KMS-11 (cell line): ENCODE results near the gene DDX31.

ENCODE experiments used
- H2AFZ ChIP-seq: fragments of 200-600 bp; sonication (generic); 2 replicates; pipeline ENCODE4 v1.6.1; 2016; ENCODE audit warnings: antibody characterized with exemption, mixed run types, low read depth
- H3K27ac ChIP-seq: fragments of 200-600 bp; sonication (generic); 2 replicates; pipeline ENCODE4 v1.6.1; 2016; ENCODE audit warnings: mild to moderate bottlenecking, mixed run types
- H3K27me3 ChIP-seq: fragments of 200-600 bp; sonication (generic); 2 replicates; pipeline ENCODE4 v1.6.1; 2017; ENCODE audit warnings: mild to moderate bottlenecking, low read depth, mixed run types, moderate library complexity; ENCODE audit not compliant: insufficient read depth
- H3K36me3 ChIP-seq: fragments of 200-600 bp; sonication (generic); 2 replicates; pipeline ENCODE4 v1.6.1; 2017; ENCODE audit warnings: mild to moderate bottlenecking, mixed run types; ENCODE audit not compliant: insufficient read depth
- H3K4me1 ChIP-seq: fragments of 200-600 bp; sonication (generic); 2 replicates; pipeline ENCODE4 v1.6.1; 2016; ENCODE audit warnings: mild to moderate bottlenecking, low read depth, mixed run types; ENCODE audit not compliant: poor library complexity, severe bottlenecking
- H3K4me2 ChIP-seq: fragments of 200-600 bp; sonication (generic); 2 replicates; pipeline ENCODE4 v1.7.0; 2016; ENCODE audit warnings: mild to moderate bottlenecking, mixed run types
- H3K4me3 ChIP-seq: fragments of 200-600 bp; sonication (generic); IDR thresholded peaks from 2 replicates; pipeline ENCODE4 v1.6.1; 2017; ENCODE audit warnings: low read depth, low read length, mixed read lengths; ENCODE audit not compliant: insufficient read depth
- H3K79me2 ChIP-seq: fragments of 200-600 bp; sonication (generic); 2 replicates; pipeline ENCODE4 v1.6.1; 2016; ENCODE audit warnings: low read depth, mixed run types; ENCODE audit not compliant: insufficient read depth
- H3K9ac ChIP-seq: fragments of 200-600 bp; sonication (generic); 2 replicates; pipeline ENCODE4 v1.6.1; 2016; ENCODE audit warnings: mild to moderate bottlenecking, mixed run types
- H4K20me1 ChIP-seq: fragments of 200-600 bp; sonication (generic); 2 replicates; pipeline ENCODE4 v1.6.1; 2016; ENCODE audit warnings: mild to moderate bottlenecking, mixed run types; ENCODE audit not compliant: insufficient read depth
- CTCF ChIP-seq: fragments of 200-600 bp; sonication (generic); conservative IDR thresholded peaks from 2 replicates; pipeline ENCODE4 v1.6.1; 2017; ENCODE audit warnings: low read depth, mild to moderate bottlenecking, antibody characterized with exemption, low read length, moderate library complexity, mixed read lengths

Gene DDX31

DNA sequence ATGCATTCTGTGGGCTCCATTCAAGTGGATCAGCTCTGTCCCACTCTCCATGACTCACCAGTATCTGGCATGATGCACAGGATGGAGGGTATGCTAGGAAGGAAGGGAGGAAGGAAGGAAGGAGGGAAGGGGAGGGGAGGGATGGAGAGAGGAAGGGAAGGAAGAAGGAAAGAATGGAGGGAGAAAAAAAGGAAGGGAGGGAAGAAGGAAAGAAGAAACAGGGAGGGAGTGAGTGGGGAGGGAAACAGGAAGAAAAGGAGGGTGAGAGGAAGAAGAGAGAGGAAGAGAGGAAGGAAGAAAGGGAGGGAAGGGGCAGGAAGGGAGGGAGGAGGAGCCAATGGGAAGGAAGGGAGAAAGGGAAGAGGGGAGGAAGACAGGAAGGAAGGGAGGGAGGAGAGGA, 92.7 kb downstream of the DDX31 start:
- Histone ChIP-seq H3K36me3 (no peaks in the 10 kb centered on the region), H2AFZ (no peak overlapping the region), H3K27ac (no peak overlapping the region), H3K79me2 (no peaks in the 10 kb centered on the region), H4K20me1 (no peaks in the 10 kb centered on the region), H3K9ac (no peak overlapping the region), H3K4me3 (no peak overlapping the region), H3K4me1 (no peaks in the 10 kb centered on the region), H3K27me3 (peaks cover 10% of the 10 kb centered on the region; the same call in 1 of the 2 replicates), H3K4me2 (no peak overlapping the region)
- TF ChIP-seq CTCF: no peak

GRCh38 chr9:132575811-132576210, 94.0 kb downstream of the DDX31 start:
- Histone ChIP-seq H3K4me2 (no peak overlapping the region), H3K27ac (no peak overlapping the region), H4K20me1 (no peaks in the 10 kb centered on the region), H3K79me2 (no peaks in the 10 kb centered on the region), H2AFZ (no peak overlapping the region), H3K9ac (no peak overlapping the region), H3K36me3 (no peaks in the 10 kb centered on the region), H3K27me3 (peaks cover 5% of the 10 kb centered on the region; the same call in 1 of the 2 replicates), H3K4me1 (no peaks in the 10 kb centered on the region), H3K4me3 (no peak overlapping the region)
- TF ChIP-seq CTCF: no peak

DNA sequence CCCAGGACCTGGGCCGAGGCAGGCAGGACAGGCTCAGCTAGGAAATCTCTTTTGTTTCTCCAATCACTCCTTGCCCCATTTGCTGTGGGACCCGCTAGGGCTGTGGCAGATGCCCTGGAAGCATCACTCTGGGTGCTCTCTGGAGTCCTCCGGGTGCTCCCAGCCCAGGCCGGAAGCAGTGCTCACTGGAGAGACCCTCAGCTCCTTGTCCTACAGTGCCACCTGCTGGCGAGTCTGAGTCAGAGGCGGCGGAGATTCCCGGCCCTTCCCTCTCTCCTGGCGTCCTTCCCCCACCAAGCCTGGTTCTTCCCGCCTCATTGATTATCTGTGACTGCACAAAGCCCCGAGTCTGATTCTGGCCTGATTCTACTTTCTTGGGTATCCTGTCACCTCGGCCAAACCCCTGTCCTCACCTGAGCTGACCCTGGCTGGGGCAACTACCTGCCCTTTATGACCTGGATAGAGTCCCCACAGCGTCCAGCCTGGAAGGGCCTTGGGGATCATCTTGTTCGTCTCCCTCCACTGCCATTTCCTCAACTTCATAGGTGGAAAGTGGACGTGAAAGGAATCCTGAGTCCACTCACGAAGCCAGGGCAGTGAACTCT, 94.7 kb downstream of the DDX31 start:
- no peaks in the 10 kb centered on the region for H3K36me3 ChIP-seq
- no peak overlapping the region for H3K4me2 ChIP-seq
- H3K4me1 ChIP-seq: no peaks in the 10 kb centered on the region
- H3K27ac ChIP-seq: no peak overlapping the region
- no peak overlapping the region for H3K4me3 ChIP-seq
- TF ChIP-seq CTCF: peak; percentile 74
- H3K27me3 ChIP-seq: peaks cover 4% of the 10 kb centered on the region; the same call in 1 of the 2 replicates
- no peaks in the 10 kb centered on the region for H4K20me1 ChIP-seq
- H3K9ac ChIP-seq: no peak overlapping the region
- H2AFZ ChIP-seq: no peak overlapping the region
- H3K79me2 ChIP-seq: no peaks in the 10 kb centered on the region

- H3K27ac ChIP-seq: no peak overlapping the region
- no peaks in the 10 kb centered on the region for H3K36me3 ChIP-seq
- H4K20me1 ChIP-seq: no peaks in the 10 kb centered on the region
- H3K4me2 ChIP-seq: no peak overlapping the region
- H3K4me3 ChIP-seq: no peak overlapping the region
- no peaks in the 10 kb centered on the region for H3K79me2 ChIP-seq
- H3K9ac ChIP-seq: no peak overlapping the region
- 0 out of 2 replicates have a peak, but pooled peaks cover 4% of the 10 kb centered on the region for H3K27me3 ChIP-seq
- TF ChIP-seq CTCF: no peak
- no peaks in the 10 kb centered on the region for H3K4me1 ChIP-seq
- H2AFZ ChIP-seq: no peak overlapping the region
Observed at GRCh38 chr9:132572921-132573320, 96.9 kb downstream of the DDX31 start.
